ENCODE measurements around the gene WWP2. TPM values are rescaled to one million over a fixed set of nuclear protein-coding genes. Genes with fewer than 3 reads are reported as not detected.
"Not testable (repeated sequence)": the region's sequence is repeated elsewhere in the genome, so short reads cannot be mapped to it uniquely, and the experiment has no call there.

Gene WWP2
- total RNA-seq, 1 experiment from 2014 or later: 22.8 TPM

DNA sequence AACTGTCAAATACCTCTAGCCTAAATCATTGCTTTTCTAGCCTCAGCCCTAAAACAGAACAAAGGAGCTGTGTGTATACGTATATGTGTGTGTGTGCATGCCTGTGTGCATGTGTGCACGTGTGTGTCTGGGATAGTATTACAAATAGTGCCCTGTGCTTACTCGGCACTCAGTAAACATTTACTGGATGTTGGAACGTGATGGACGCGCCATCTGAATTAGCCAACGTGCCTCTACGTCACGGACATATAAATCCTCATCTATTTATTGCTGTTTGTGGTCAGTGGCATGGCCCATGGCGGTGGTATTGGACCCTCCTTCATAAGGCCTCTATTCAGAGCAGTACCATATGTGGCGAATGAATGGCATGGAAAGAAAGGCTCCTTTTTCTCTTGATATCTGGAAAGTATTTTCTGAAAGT, 37.5 kb downstream of the WWP2 start:
- ChIA-PET CTCF (interaction anchor here (0.6 kb wide), 1 partner anchor 38 kb away, joined by 7 read pairs; the partner anchor contains the start of gene WWP2), POLR2A (no interaction called here)
- H3K4me3 ChIP-seq (ENCODE audit: low read depth in 2 of 2, low read length in 2 of 2): no peak overlapping the region
- H3K27me3 ChIP-seq (ENCODE audit: control insufficient read depth, insufficient read depth, low read length): no peaks in the 10 kb centered on the region
- no peak overlapping the region for H3K27ac ChIP-seq (ENCODE audit: low read length)
- intact Hi-C loops (cut with micrococcal nuclease; ENCODE audit: unreplicated experiment) (loop anchor here (5.0 kb wide), 1 partner anchor 128 kb away; no protein-coding TSS in a partner anchor), in situ Hi-C loops (cut with HindIII; ENCODE audit: low pct_unique_long_range_greater_than_20kb, low sequenced_read_pairs) (no loop called here)
- no peaks in the 10 kb centered on the region for H3K36me3 ChIP-seq (ENCODE audit: control insufficient read depth, insufficient read depth, low read length)
- H3K9me3 ChIP-seq (ENCODE audit: control insufficient read depth, insufficient read depth, low read depth, low read length): no peaks in the 10 kb centered on the region
- H3K4me1 ChIP-seq (ENCODE audit: control insufficient read depth, insufficient read depth, low read length): no peaks in the 10 kb centered on the region
- TF ChIP-seq POLR2AphosphoS5 (IDR thresholded peaks at IDR 0.05; ENCODE audit: low read depth, low read length) (no peak), TCF7L2 (IDR thresholded peaks at IDR 0.05; ENCODE audit: low read depth, low read length) (no peak), SIN3A (IDR thresholded peaks at IDR 0.05; ENCODE audit: borderline replicate concordance, insufficient read depth, low read depth, low read length) (no peak)
- TF ChIP-seq, protein P1, sequence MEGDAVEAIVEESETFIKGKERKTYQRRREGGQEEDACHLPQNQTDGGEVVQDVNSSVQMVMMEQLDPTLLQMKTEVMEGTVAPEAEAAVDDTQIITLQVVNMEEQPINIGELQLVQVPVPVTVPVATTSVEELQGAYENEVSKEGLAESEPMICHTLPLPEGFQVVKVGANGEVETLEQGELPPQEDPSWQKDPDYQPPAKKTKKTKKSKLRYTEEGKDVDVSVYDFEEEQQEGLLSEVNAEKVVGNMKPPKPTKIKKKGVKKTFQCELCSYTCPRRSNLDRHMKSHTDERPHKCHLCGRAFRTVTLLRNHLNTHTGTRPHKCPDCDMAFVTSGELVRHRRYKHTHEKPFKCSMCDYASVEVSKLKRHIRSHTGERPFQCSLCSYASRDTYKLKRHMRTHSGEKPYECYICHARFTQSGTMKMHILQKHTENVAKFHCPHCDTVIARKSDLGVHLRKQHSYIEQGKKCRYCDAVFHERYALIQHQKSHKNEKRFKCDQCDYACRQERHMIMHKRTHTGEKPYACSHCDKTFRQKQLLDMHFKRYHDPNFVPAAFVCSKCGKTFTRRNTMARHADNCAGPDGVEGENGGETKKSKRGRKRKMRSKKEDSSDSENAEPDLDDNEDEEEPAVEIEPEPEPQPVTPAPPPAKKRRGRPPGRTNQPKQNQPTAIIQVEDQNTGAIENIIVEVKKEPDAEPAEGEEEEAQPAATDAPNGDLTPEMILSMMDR (IDR thresholded peaks at IDR 0.05): no peak
- TF ChIP-seq, protein P2, sequence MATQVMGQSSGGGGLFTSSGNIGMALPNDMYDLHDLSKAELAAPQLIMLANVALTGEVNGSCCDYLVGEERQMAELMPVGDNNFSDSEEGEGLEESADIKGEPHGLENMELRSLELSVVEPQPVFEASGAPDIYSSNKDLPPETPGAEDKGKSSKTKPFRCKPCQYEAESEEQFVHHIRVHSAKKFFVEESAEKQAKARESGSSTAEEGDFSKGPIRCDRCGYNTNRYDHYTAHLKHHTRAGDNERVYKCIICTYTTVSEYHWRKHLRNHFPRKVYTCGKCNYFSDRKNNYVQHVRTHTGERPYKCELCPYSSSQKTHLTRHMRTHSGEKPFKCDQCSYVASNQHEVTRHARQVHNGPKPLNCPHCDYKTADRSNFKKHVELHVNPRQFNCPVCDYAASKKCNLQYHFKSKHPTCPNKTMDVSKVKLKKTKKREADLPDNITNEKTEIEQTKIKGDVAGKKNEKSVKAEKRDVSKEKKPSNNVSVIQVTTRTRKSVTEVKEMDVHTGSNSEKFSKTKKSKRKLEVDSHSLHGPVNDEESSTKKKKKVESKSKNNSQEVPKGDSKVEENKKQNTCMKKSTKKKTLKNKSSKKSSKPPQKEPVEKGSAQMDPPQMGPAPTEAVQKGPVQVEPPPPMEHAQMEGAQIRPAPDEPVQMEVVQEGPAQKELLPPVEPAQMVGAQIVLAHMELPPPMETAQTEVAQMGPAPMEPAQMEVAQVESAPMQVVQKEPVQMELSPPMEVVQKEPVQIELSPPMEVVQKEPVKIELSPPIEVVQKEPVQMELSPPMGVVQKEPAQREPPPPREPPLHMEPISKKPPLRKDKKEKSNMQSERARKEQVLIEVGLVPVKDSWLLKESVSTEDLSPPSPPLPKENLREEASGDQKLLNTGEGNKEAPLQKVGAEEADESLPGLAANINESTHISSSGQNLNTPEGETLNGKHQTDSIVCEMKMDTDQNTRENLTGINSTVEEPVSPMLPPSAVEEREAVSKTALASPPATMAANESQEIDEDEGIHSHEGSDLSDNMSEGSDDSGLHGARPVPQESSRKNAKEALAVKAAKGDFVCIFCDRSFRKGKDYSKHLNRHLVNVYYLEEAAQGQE (IDR thresholded peaks at IDR 0.05; ENCODE audit: insufficient read depth in 1 of 2, low read depth in 2 of 2, low read length in 1 of 2): no peak
- ATAC-seq (no peak), DNase-seq (ENCODE audit: low read depth, low spot score) (no peak)
- no TSS peak for BruUV-seq (replicated peaks)

DNA sequence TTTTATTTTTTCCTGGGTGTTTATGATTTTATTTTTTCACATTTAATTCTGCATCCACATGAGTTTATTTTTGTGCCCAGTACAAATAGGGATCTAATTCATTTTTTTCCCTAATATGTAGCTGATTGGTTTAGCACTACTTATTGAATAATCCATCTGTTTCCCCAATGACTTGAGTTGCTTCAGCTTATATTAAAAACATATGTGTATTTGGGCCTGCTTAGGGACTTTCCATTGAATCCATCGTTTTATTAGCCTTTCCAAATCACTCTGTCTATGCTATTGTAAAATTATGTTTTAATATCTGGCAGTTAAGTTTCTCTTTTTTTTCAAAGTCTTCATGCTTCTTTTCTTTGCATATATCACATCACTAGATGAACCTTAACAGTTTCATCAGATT, 42.2 kb downstream of the WWP2 start:
- CTCF ChIA-PET: no interaction called here
- Histone ChIP-seq H3K9me3 (ENCODE audit: control insufficient read depth, insufficient read depth, low read depth, low read length) (no peaks in the 10 kb centered on the region), H3K27ac (ENCODE audit: low read length) (no peak overlapping the region), H3K36me3 (ENCODE audit: control insufficient read depth, insufficient read depth, low read length) (no peaks in the 10 kb centered on the region), H3K4me3 (ENCODE audit: low read depth in 2 of 2, low read length in 2 of 2) (no peak overlapping the region), H3K27me3 (ENCODE audit: control insufficient read depth, insufficient read depth, low read length) (no peaks in the 10 kb centered on the region), H3K4me1 (ENCODE audit: control insufficient read depth, insufficient read depth, low read length) (no peaks in the 10 kb centered on the region)
- in situ Hi-C loops (cut with HindIII; ENCODE audit: low pct_unique_long_range_greater_than_20kb, low sequenced_read_pairs): no loop called here
- ATAC-seq (no peak), DNase-seq (ENCODE audit: low read depth, low spot score) (no peak)
- POLR2A ChIA-PET: no interaction called here
- TF ChIP-seq POLR2AphosphoS5 (IDR thresholded peaks at IDR 0.05; ENCODE audit: low read depth, low read length): no peak
- TF ChIP-seq TCF7L2 (IDR thresholded peaks at IDR 0.05; ENCODE audit: low read depth, low read length): no peak
- TF ChIP-seq, protein P1 (IDR thresholded peaks at IDR 0.05): no peak
- TF ChIP-seq, protein P2 (IDR thresholded peaks at IDR 0.05; ENCODE audit: insufficient read depth in 1 of 2, low read depth in 2 of 2, low read length in 1 of 2): no peak
- TF ChIP-seq SIN3A (IDR thresholded peaks at IDR 0.05; ENCODE audit: borderline replicate concordance, insufficient read depth, low read depth, low read length): no peak
- no TSS peak for BruUV-seq (replicated peaks)
- intact Hi-C loops (cut with micrococcal nuclease; ENCODE audit: unreplicated experiment): no loop called here

DNA sequence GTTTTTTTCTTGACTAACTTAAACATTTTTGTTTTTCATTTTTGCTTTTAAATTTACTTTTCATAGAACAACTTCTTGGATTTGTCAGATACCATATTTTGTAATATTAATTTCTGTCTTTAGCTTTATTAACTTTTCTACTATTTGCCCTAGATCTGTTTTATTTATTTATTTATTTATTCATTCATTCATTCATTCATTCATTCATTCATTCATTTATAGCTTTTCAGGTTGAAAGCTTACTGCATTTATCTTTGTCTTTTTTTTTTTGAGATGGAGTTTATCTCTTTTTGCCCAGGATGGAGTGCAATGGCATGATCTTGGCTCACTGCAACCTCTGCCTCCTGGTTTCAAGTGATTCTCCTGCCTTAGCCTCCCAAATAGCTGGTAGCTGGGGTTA, 44.6 kb downstream of the WWP2 start:
- H3K4me1 ChIP-seq (ENCODE audit: control insufficient read depth, insufficient read depth, low read length); ATAC-seq; H3K4me3 ChIP-seq (ENCODE audit: low read depth in 2 of 2, low read length in 2 of 2); intact Hi-C loops (cut with micrococcal nuclease; ENCODE audit: unreplicated experiment); DNase-seq (ENCODE audit: low read depth, low spot score); CTCF ChIA-PET; H3K9me3 ChIP-seq (ENCODE audit: control insufficient read depth, insufficient read depth, low read depth, low read length); H3K27ac ChIP-seq (ENCODE audit: low read length); POLR2A ChIA-PET; in situ Hi-C loops (cut with HindIII; ENCODE audit: low pct_unique_long_range_greater_than_20kb, low sequenced_read_pairs); H3K27me3 ChIP-seq (ENCODE audit: control insufficient read depth, insufficient read depth, low read length); BruUV-seq (replicated peaks); H3K36me3 ChIP-seq (ENCODE audit: control insufficient read depth, insufficient read depth, low read length): not testable (repeated sequence)
